ENCODE results near the gene FADS3.

The FADS3 gene

DNA sequence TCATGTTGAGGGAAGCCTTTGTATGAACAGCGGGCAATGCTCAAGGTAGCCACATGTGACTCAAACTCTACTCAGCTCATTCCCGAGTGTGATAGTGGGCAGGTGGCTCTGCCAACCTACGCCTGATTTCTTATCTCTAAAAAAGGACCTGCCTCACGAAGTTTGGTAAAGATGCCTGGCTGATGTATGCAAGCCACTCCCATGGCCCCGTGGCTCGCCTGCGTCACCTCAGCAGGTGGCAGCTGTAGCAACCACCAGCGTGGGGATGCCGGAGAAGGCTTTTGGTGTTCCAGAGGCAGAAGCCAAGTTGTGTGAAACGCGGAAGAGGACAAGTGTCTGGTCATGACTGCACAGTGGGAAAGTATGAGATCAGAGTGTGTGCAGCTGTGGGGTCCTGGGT, 57.9 kb downstream of the FADS3 start:
- DNase-seq: no peak

DNA sequence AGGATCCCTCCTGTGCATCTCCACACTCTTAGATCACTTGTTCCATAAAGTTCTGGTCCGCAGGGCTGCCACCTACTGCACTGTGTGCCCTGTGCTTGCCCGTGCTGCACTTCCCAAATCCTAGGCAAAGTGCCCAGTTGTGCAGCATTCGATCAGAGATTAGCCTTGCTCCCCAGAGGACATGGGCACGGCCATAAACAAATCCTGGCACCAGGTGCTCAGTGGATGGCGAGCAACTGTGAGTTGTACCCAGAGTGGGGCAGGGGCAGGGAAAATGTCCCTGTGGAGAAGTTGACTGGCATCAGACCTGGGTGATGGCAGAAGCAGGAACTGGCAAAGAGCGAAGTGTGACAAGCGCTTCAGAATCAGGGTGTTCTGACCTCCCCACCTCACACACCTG, 58.6 kb downstream of the FADS3 start:
- no peak for DNase-seq

DNA sequence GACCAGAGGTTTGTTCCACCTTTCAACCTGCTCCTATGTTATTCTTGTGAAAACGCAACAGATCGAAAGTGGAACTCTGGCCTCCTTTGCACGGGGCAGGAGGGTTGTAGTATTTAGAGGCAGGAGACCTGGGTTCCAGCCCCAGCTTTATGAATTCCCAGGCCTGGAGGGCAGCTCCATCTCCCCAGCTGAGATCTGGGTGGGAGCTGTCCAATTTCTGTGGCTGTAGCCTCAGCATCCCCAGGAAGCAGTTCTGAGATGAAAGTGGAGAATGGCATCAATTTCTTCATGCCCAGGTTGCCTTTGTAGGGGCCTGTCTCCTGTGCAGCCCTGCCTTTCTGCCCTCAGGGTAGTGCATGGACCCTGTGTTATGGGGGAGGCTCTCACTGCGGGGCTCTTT, 59.1 kb downstream of the FADS3 start:
- DNase-seq: no peak

DNA sequence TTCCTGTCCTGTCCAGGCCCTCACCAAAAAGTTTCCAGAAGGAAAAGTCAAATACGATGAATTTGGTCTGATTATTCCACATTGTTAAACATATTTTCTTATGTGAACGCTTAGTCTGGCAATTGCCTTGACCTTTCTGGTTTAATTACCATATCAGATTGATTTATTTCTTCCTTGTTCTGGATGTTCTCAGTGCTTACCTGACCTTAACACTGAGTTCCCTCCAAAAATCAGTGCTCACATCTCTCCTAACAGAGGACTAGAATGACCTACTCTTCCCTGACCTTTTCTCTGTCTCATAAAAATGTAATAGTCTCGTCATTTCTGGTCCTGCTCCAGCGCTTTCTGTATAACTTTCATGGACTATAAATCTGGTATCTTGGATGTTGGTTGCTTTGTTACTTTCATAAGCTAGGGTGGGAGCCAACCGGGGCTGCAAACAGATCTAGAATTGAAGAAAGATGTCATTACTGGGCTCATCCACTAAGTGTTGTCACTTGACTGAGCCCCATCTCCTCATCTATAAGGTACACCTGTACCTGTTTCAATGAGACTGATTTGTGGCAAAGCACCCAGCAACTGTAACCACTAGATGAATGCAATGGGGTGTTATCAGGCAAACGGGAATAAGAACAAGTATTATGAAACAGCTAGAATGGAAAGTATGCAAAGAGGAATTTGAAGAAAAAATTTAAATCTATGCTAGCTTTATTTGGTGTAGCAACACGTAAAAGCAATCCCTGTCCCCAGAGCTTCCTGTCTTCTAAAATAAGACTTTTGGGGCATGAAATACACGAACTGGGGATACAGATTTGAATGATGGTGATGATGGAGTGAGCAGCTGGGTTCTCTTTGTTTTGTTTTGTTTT, 60.9 kb downstream of the FADS3 start:
- DNase-seq: no peak

DNA sequence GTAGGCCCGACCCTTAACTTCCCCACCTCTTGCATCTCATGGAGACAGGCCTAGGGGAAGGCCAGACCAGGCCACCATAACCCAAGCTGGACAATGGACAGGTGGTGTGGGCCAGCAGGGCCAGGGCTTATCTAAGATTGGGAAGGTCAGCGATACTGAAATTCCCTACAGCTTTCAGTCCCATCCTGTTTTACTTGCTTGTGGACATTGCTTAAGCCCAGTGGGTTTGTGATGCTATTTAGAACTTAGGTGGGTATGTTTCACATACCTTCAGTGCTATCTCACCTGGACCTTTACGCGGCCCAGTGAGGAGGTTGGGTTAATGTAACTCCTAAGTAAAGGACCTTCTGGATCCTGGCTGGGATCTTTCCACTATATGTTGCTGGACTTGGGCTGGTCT, 61.5 kb downstream of the FADS3 start:
- no peak for DNase-seq

DNA sequence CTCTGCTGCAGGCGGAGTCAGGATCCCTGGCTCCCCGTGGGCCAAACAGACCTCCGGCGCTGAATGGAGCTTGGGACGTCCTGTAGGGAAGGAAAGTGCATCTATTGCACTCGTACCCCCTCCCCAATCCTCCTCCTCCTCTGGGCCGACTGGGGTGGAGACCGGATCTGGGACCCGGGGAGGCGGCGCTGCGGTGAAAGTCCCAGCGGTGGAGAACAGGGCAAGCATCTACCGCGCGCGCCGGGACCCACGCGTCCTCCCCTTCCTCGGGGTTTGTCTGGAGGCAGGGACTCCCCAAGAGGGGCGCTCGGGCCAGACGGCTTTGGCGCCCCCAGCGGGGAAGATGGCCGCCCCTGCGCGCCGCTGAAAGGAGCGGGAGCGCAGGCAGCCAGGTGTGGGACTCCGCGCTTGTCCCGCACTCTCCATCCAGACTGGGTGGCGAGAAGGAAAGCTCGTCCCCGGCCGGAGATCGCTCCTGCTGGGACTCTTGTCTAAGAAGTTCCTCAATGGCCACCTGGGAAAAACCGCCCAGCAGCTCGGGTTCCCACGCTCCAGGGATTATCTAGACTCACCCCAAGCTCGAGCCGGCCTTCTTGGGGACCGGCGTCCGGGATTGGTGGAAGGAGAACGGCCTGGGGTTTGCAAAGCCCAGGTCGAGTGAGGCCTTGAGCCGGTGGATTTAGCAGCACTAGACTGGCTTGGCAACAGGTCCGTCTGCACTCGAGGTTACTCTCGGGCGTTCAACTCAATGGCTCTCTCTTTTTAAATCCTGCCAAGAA, 62.5 kb downstream of the FADS3 start:
- DNase-seq: peak; percentile 65

DNA sequence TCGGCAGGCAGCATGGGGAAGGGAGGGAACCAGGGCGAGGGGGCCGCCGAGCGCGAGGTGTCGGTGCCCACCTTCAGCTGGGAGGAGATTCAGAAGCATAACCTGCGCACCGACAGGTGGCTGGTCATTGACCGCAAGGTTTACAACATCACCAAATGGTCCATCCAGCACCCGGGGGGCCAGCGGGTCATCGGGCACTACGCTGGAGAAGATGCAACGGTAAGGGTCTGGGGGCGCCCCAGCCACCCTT, 63.0 kb downstream of the FADS3 start:
- DNase-seq: no peak

DNA sequence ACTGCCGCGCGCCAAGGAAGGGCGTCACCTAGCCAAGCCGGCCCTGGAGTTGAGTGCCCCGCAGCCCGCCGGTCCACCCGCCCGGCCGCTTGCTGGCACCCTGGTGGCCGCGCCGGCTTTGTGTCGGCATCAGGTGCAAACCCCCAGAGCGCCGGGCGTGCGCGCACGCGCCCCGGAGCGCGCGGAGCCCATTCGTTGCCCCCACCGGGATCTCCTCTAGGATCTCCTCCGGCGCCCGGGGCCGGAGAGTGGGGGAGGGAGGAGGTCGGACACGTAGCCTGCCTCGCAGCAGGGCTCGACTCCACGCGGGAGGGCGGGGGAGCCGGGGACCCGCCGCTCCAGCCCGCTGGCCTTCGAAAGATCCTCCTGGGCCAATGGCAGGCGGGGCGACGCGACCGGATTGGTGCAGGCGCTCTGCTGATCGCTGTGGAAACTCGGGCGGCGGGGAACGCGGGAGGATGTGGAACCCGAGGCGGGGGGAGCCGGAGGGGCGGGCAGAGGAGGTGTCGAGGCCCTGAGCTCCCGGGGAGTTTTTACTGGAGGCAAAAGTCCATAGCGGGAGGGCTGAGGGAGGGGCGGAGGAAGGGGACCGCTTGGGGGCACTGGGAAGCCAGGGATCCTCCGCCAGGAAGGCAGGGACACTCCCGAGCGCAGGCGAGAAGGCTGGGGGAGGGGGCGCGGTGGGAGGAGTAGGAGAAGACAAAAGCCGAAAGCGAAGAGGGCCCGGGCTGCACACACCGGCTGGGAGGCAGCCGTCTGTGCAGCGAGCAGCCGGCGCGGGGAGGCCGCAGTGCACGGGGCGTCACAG, 63.6 kb downstream of the FADS3 start, which contains the start of gene FADS2:
FADS2 (plus strand) TSS at position 730 of the 808 bp plus-strand sequence. CDS start 91 bp downstream, outside the sequence.
- peak; percentile 100 for DNase-seq

DNA sequence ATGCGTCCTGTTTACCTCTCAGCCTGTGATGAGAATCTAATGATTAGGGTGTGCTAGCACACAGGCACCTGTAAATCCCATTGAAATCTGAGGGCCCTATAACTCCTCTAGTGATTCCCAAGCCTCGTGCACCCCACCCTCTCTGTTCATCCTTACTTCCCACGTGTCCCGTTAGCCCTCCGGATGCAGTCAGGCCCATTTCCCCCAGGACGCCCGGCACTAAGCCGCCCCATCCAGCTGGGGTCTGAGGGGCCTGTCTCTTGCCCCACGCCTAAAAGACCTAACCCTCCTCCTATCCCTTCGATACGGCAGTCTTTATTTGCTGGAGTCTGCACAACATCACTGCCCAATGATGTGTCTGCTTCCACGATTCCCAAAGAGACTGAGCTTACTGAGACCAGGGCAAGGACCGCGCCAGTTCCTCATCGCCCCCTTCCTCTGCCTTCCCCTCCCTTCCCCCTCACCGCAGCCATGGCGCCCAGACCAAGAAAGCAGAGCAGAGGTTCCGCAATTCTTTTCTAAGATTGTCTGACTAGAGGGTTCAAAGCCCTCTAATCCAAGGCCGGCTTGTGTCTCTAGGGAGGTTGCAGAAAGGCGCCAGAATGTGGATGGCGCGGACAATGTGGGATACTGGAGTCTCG, 64.3 kb downstream of the FADS3 start:
- DNase-seq: no peak

All from islet precursor cell (in vitro differentiated cells).